WTC11 (cell line): Measurements from ENCODE around the gene CBFA2T3. TPM values are rescaled to one million over a fixed set of nuclear protein-coding genes. Genes with fewer than 3 reads are reported as not detected.

Experiments used
- ATAC-seq: fragments of 200-7000 bp; cut with Tn5 transposase; 2 replicates; pipeline ENCODE4 v1.10.0; 2021; ENCODE audit warnings: mild to moderate bottlenecking, moderate library complexity
- CTCF ChIA-PET: fragments of 300-600 bp; sonication (Branson Sonifier 250); formaldehyde crosslinking; loops from one replicate; lab custom pipeline; 2021; ENCODE audit warnings: antibody characterized with exemption; lab: Charles Lee
- POLR2A ChIA-PET: fragments of 350-600 bp; sonication (Branson Sonifier 250); formaldehyde crosslinking; loops from one replicate; lab custom pipeline; 2021; ENCODE audit warnings: antibody characterized with exemption; lab: Charles Lee
- DNase-seq: peaks from one replicate; pipeline ENCODE4 v3.0.0; 2021; ENCODE audit warnings: low spot score
- H3K27ac Mint-ChIP-seq: 2 replicates; pipeline ENCODE4 v1.8.0; 2021; ENCODE audit warnings: mixed read lengths
- H3K27me3 Mint-ChIP-seq: 2 replicates; pipeline ENCODE4 v1.8.0; 2021; ENCODE audit warnings: low read depth, mild to moderate bottlenecking, moderate library complexity, mixed read lengths
- H3K36me3 Mint-ChIP-seq: 2 replicates; pipeline ENCODE4 v1.8.0; 2021; ENCODE audit warnings: mixed read lengths
- H3K4me1 Mint-ChIP-seq: 2 replicates; pipeline ENCODE4 v1.8.0; 2022; ENCODE audit warnings: mixed read lengths
- H3K4me3 Mint-ChIP-seq: 2 replicates; pipeline ENCODE4 v1.8.0; 2021; ENCODE audit warnings: mild to moderate bottlenecking, moderate library complexity, mixed read lengths
- H3K9me3 Mint-ChIP-seq: 2 replicates; pipeline ENCODE4 v1.8.0; 2021; ENCODE audit warnings: mixed read lengths
- ATF1 ChIP-seq: sonication (generic); formaldehyde crosslinking; IDR thresholded peaks from 2 replicates; pipeline ENCODE4 v1.8.1; 2023; ENCODE audit warnings: mild to moderate bottlenecking, moderate library complexity, missing genetic modification reagents
- CREM ChIP-seq: sonication (generic); formaldehyde crosslinking; IDR thresholded peaks from 2 replicates; pipeline ENCODE4 v1.8.1; 2022; ENCODE audit warnings: mild to moderate bottlenecking, missing genetic modification reagents, moderate library complexity
- ESRRA ChIP-seq: sonication (generic); formaldehyde crosslinking; IDR thresholded peaks from 2 replicates; pipeline ENCODE4 v1.8.1; 2022; ENCODE audit warnings: mild to moderate bottlenecking, missing genetic modification reagents, borderline replicate concordance
- FOXK1 ChIP-seq: sonication (generic); formaldehyde crosslinking; IDR thresholded peaks from 2 replicates; pipeline ENCODE4 v1.8.0; 2022; ENCODE audit warnings: mild to moderate bottlenecking, moderate library complexity, missing genetic modification reagents
- IRF2 ChIP-seq: sonication (generic); formaldehyde crosslinking; IDR thresholded peaks from 2 replicates; pipeline ENCODE4 v1.8.0; 2022; ENCODE audit warnings: low read depth, missing genetic modification reagents, borderline replicate concordance
- KAT7 ChIP-seq: sonication (generic); formaldehyde crosslinking; IDR thresholded peaks from 2 replicates; pipeline ENCODE4 v1.8.1; 2023; ENCODE audit warnings: missing genetic modification reagents, mild to moderate bottlenecking, borderline replicate concordance
- NFATC4 ChIP-seq: fragments of 250-450 bp; sonication (Bioruptor Pico); IDR thresholded peaks from 2 replicates; pipeline ENCODE4 v1.9.0; 2021; ENCODE audit warnings: mild to moderate bottlenecking
- NFYB ChIP-seq: sonication (generic); formaldehyde crosslinking; conservative IDR thresholded peaks from 2 replicates; pipeline ENCODE4 v1.8.0; 2022; ENCODE audit warnings: low read depth, missing genetic modification reagents
- NR1H2 ChIP-seq: sonication (generic); formaldehyde crosslinking; IDR thresholded peaks from 2 replicates; pipeline ENCODE4 v1.9.0; 2021; ENCODE audit warnings: mild to moderate bottlenecking, moderate library complexity, missing genetic modification reagents
- PRRX2 ChIP-seq: fragments of 250-450 bp; sonication (Bioruptor Pico); IDR thresholded peaks from 2 replicates; pipeline ENCODE4 v1.8.0; 2021; ENCODE audit warnings: mild to moderate bottlenecking
- RELA ChIP-seq: sonication (generic); formaldehyde crosslinking; IDR thresholded peaks from 2 replicates; pipeline ENCODE4 v1.8.1; 2022; ENCODE audit warnings: missing genetic modification reagents, mild to moderate bottlenecking, borderline replicate concordance
- SMAD3 ChIP-seq: sonication (generic); formaldehyde crosslinking; IDR thresholded peaks from 2 replicates; pipeline ENCODE4 v1.8.0; 2022; ENCODE audit warnings: missing genetic modification reagents, mild to moderate bottlenecking, borderline replicate concordance
- SOX15 ChIP-seq: fragments of 250-450 bp; sonication (Bioruptor Pico); IDR thresholded peaks from 2 replicates; pipeline ENCODE4 v1.9.0; 2021; ENCODE audit warnings: mild to moderate bottlenecking
- TP53 ChIP-seq: sonication (generic); formaldehyde crosslinking; IDR thresholded peaks from 2 replicates; pipeline ENCODE4 v1.8.1; 2023; ENCODE audit warnings: mild to moderate bottlenecking, missing genetic modification reagents
- ZNF138 ChIP-seq: sonication (generic); formaldehyde crosslinking; conservative IDR thresholded peaks from 2 replicates; pipeline ENCODE4 v1.8.1; 2022; ENCODE audit warnings: mild to moderate bottlenecking, moderate library complexity, missing genetic modification reagents
- ZNF671 ChIP-seq: fragments of 250-450 bp; sonication (Bioruptor Pico); IDR thresholded peaks from 2 replicates; pipeline ENCODE4 v1.8.0; 2021; ENCODE audit warnings: mild to moderate bottlenecking
- total RNA-seq: library from RNA; stranded (reverse); gene quantifications from 3 replicates; pipeline ENCODE4 v1.2.3, GENCODE V29; 2021
- TF ChIP-seq, protein P1 (sequence below): fragments of 250-450 bp; sonication (Bioruptor Pico); IDR thresholded peaks from 2 replicates; pipeline ENCODE4 v1.9.0; 2021; ENCODE audit warnings: mild to moderate bottlenecking
- TF ChIP-seq, protein P2 (sequence below): fragments of 250-450 bp; sonication (Bioruptor Pico); IDR thresholded peaks from 2 replicates; pipeline ENCODE4 v1.9.0; 2021; ENCODE audit warnings: mild to moderate bottlenecking, borderline replicate concordance
- TF ChIP-seq, protein P3 (sequence below): sonication (generic); formaldehyde crosslinking; IDR thresholded peaks from 2 replicates; pipeline ENCODE4 v1.8.1; 2022; ENCODE audit warnings: mild to moderate bottlenecking, moderate library complexity, missing genetic modification reagents
- TF ChIP-seq, protein P4 (sequence below): sonication (generic); formaldehyde crosslinking; IDR thresholded peaks from 2 replicates; pipeline ENCODE4 v1.8.1; 2022; ENCODE audit warnings: low read depth, missing genetic modification reagents, borderline replicate concordance
- TF ChIP-seq, protein P5 (sequence below): sonication (generic); formaldehyde crosslinking; IDR thresholded peaks from 2 replicates; pipeline ENCODE4 v1.8.1; 2023; ENCODE audit warnings: mild to moderate bottlenecking, missing genetic modification reagents
- TF ChIP-seq, protein P6 (sequence below): sonication (generic); formaldehyde crosslinking; IDR thresholded peaks from 2 replicates; pipeline ENCODE4 v1.8.0; 2022; ENCODE audit warnings: mild to moderate bottlenecking, missing genetic modification reagents

Gene CBFA2T3
- total RNA-seq, 1 experiment from 2014 or later, result 2.6 TPM

DNA sequence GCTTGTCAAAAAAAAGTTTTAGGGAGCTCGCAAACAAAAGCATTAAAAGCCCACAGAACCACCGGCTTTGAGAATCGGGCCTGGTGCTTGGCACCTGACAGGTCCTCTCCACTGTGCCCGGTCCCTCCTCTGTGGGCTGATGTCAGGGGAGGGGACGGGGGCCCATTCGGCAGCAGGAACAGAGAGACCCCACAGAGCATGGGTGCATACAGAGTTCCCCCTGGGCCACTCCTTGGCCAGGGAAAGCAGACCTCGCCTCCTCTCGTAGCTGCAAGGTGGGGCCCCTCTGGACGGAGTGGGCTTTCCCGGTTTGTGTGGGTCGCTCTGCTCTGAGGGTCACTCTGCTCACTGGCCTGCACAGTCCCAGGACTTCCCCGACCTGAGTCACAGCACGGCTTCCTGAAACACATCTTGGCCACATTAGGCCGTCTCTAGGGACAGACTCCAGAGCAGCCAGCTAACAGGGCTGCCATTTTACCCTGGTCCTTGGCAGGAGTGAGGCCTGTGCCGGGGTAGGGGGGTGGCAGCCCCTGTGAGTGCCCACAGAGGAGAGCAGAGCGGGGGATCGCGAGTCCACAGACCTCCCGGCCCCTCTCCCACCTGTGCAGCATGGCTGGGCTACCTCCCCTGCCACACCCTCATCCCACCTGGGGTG lies 11.1 kb downstream of the CBFA2T3 start:
- DNase-seq (no peak), ATAC-seq (no peak)
- ChIA-PET POLR2A (no interaction called here), CTCF (no interaction called here)
- Mint-ChIP-seq H3K4me1 (no peaks in the 10 kb centered on the region), H3K27ac (no peak overlapping the region), H3K27me3 (no peaks in the 10 kb centered on the region), H3K9me3 (no peaks in the 10 kb centered on the region), H3K4me3 (no peak overlapping the region), H3K36me3 (no peaks in the 10 kb centered on the region)
- TF ChIP-seq PRRX2, result no peak
- TF ChIP-seq ZNF138 (CRISPR knock-in tag), result no peak
- TF ChIP-seq, protein P1, sequence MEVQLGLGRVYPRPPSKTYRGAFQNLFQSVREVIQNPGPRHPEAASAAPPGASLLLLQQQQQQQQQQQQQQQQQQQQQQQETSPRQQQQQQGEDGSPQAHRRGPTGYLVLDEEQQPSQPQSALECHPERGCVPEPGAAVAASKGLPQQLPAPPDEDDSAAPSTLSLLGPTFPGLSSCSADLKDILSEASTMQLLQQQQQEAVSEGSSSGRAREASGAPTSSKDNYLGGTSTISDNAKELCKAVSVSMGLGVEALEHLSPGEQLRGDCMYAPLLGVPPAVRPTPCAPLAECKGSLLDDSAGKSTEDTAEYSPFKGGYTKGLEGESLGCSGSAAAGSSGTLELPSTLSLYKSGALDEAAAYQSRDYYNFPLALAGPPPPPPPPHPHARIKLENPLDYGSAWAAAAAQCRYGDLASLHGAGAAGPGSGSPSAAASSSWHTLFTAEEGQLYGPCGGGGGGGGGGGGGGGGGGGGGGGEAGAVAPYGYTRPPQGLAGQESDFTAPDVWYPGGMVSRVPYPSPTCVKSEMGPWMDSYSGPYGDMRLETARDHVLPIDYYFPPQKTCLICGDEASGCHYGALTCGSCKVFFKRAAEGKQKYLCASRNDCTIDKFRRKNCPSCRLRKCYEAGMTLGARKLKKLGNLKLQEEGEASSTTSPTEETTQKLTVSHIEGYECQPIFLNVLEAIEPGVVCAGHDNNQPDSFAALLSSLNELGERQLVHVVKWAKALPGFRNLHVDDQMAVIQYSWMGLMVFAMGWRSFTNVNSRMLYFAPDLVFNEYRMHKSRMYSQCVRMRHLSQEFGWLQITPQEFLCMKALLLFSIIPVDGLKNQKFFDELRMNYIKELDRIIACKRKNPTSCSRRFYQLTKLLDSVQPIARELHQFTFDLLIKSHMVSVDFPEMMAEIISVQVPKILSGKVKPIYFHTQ (CRISPR knock-in tag), result no peak

DNA sequence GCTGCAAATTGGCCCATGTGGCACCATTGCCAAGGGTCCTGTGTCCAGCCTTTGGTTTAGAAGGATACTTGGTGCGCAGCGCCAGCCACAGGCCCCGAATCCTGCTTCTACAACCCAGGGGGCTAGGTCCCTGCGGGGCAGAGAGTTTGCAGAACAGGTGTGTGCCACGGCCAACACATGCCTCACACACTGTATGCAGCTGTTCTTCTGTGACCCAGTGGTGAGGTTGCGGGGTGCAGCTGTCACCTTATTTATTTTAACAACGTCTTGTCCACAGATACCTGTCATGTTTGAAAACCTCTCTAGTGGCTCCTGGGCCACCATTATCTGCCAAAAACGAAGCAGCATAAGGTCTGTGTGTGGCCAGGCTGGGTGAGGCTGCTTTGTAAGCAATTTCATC lies 11.6 kb downstream of the CBFA2T3 start:
- Mint-ChIP-seq H3K27ac (no peak overlapping the region), H3K36me3 (no peaks in the 10 kb centered on the region), H3K9me3 (no peaks in the 10 kb centered on the region), H3K4me1 (no peaks in the 10 kb centered on the region), H3K27me3 (no peaks in the 10 kb centered on the region), H3K4me3 (no peak overlapping the region)
- DNase-seq, result no peak
- TF ChIP-seq, protein P2, sequence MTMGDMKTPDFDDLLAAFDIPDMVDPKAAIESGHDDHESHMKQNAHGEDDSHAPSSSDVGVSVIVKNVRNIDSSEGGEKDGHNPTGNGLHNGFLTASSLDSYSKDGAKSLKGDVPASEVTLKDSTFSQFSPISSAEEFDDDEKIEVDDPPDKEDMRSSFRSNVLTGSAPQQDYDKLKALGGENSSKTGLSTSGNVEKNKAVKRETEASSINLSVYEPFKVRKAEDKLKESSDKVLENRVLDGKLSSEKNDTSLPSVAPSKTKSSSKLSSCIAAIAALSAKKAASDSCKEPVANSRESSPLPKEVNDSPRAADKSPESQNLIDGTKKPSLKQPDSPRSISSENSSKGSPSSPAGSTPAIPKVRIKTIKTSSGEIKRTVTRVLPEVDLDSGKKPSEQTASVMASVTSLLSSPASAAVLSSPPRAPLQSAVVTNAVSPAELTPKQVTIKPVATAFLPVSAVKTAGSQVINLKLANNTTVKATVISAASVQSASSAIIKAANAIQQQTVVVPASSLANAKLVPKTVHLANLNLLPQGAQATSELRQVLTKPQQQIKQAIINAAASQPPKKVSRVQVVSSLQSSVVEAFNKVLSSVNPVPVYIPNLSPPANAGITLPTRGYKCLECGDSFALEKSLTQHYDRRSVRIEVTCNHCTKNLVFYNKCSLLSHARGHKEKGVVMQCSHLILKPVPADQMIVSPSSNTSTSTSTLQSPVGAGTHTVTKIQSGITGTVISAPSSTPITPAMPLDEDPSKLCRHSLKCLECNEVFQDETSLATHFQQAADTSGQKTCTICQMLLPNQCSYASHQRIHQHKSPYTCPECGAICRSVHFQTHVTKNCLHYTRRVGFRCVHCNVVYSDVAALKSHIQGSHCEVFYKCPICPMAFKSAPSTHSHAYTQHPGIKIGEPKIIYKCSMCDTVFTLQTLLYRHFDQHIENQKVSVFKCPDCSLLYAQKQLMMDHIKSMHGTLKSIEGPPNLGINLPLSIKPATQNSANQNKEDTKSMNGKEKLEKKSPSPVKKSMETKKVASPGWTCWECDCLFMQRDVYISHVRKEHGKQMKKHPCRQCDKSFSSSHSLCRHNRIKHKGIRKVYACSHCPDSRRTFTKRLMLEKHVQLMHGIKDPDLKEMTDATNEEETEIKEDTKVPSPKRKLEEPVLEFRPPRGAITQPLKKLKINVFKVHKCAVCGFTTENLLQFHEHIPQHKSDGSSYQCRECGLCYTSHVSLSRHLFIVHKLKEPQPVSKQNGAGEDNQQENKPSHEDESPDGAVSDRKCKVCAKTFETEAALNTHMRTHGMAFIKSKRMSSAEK, result no peak
- TF ChIP-seq PRRX2 (no peak), ZNF671 (CRISPR knock-in tag) (no peak), KAT7 (CRISPR knock-in tag) (no peak), TP53 (no peak), IRF2 (no peak), NR1H2 (no peak), SOX15 (CRISPR knock-in tag) (no peak), NFATC4 (CRISPR knock-in tag) (no peak), NFYB (CRISPR knock-in tag) (no peak), SMAD3 (no peak), ESRRA (no peak), FOXK1 (no peak), CREM (CRISPR knock-in tag) (no peak), RELA (no peak), ATF1 (CRISPR knock-in tag) (no peak)
- TF ChIP-seq, protein P3, sequence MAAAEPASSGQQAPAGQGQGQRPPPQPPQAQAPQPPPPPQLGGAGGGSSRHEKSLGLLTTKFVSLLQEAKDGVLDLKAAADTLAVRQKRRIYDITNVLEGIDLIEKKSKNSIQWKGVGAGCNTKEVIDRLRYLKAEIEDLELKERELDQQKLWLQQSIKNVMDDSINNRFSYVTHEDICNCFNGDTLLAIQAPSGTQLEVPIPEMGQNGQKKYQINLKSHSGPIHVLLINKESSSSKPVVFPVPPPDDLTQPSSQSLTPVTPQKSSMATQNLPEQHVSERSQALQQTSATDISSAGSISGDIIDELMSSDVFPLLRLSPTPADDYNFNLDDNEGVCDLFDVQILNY (CRISPR knock-in tag), result no peak
- TF ChIP-seq, protein P4, sequence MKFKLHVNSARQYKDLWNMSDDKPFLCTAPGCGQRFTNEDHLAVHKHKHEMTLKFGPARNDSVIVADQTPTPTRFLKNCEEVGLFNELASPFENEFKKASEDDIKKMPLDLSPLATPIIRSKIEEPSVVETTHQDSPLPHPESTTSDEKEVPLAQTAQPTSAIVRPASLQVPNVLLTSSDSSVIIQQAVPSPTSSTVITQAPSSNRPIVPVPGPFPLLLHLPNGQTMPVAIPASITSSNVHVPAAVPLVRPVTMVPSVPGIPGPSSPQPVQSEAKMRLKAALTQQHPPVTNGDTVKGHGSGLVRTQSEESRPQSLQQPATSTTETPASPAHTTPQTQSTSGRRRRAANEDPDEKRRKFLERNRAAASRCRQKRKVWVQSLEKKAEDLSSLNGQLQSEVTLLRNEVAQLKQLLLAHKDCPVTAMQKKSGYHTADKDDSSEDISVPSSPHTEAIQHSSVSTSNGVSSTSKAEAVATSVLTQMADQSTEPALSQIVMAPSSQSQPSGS (CRISPR knock-in tag), result no peak
- TF ChIP-seq, protein P5, sequence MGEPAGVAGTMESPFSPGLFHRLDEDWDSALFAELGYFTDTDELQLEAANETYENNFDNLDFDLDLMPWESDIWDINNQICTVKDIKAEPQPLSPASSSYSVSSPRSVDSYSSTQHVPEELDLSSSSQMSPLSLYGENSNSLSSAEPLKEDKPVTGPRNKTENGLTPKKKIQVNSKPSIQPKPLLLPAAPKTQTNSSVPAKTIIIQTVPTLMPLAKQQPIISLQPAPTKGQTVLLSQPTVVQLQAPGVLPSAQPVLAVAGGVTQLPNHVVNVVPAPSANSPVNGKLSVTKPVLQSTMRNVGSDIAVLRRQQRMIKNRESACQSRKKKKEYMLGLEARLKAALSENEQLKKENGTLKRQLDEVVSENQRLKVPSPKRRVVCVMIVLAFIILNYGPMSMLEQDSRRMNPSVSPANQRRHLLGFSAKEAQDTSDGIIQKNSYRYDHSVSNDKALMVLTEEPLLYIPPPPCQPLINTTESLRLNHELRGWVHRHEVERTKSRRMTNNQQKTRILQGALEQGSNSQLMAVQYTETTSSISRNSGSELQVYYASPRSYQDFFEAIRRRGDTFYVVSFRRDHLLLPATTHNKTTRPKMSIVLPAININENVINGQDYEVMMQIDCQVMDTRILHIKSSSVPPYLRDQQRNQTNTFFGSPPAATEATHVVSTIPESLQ (CRISPR knock-in tag), result no peak
- TF ChIP-seq, protein P6, sequence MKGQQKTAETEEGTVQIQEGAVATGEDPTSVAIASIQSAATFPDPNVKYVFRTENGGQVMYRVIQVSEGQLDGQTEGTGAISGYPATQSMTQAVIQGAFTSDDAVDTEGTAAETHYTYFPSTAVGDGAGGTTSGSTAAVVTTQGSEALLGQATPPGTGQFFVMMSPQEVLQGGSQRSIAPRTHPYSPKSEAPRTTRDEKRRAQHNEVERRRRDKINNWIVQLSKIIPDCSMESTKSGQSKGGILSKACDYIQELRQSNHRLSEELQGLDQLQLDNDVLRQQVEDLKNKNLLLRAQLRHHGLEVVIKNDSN (CRISPR knock-in tag), result no peak
- no peak for ATAC-seq
- ChIA-PET CTCF (no interaction called here), POLR2A (no interaction called here)
